HG03039 (cell line): Measurements from ENCODE around the gene MGAT3.

Experiments
- ATAC-seq: cut with Tn5 transposase; IDR thresholded peaks from one replicate; pipeline ENCODE4 v1.9.1; 2021; ENCODE audit warnings: mild to moderate bottlenecking, moderate library complexity; ENCODE audit not compliant: unreplicated experiment

MGAT3 gene

GRCh38 chr22:39449708-39450107 lies 7.1 kb upstream of the MGAT3 start:
- no peak for ATAC-seq

- ATAC-seq, result no peak
Measured at GRCh38 chr22:39450258-39450955, 6.4 kb upstream of the MGAT3 start.

- no peak for ATAC-seq
Measured at GRCh38 chr22:39452740-39453040, 4.1 kb upstream of the MGAT3 start.

GRCh38 chr22:39453765-39454378 lies 2.9 kb upstream of the MGAT3 start:
- no peak for ATAC-seq

GRCh38 chr22:39454385-39454871 lies 2.4 kb upstream of the MGAT3 start:
- no peak for ATAC-seq

GRCh38 chr22:39457198-39457555 lies 365 bp downstream of the MGAT3 start:
- ATAC-seq, result no peak

GRCh38 chr22:39457556-39458443 lies 988 bp downstream of the MGAT3 start:
- no peak for ATAC-seq

GRCh38 chr22:39458444-39459083 lies 1.8 kb downstream of the MGAT3 start:
- no peak for ATAC-seq

GRCh38 chr22:39459681-39460080 lies 2.9 kb downstream of the MGAT3 start:
- ATAC-seq, result no peak

- ATAC-seq, result no peak
Measured at GRCh38 chr22:39462443-39463221, 5.8 kb downstream of the MGAT3 start.

GRCh38 chr22:39463277-39463676 lies 6.5 kb downstream of the MGAT3 start:
- no peak for ATAC-seq

- ATAC-seq, result no peak
Measured at GRCh38 chr22:39463931-39464390, 7.1 kb downstream of the MGAT3 start.

GRCh38 chr22:39466228-39467006 lies 9.6 kb downstream of the MGAT3 start:
- ATAC-seq, result no peak

- ATAC-seq, result no peak
Measured at GRCh38 chr22:39467390-39467895, 10.6 kb downstream of the MGAT3 start.

GRCh38 chr22:39468487-39469325 lies 11.9 kb downstream of the MGAT3 start:
- no peak for ATAC-seq

- ATAC-seq, result no peak
Measured at GRCh38 chr22:39469326-39469680, 12.5 kb downstream of the MGAT3 start.

GRCh38 chr22:39469681-39470450 lies 13.1 kb downstream of the MGAT3 start:
- ATAC-seq, result no peak
